ENCODE results near the gene IL17RD.

- TF ChIP-seq EZH2phosphoT487 (IDR thresholded peaks at IDR 0.05; ENCODE audit: insufficient read depth, low read depth) (no peak), EZH2 (IDR thresholded peaks at IDR 0.05; ENCODE audit: insufficient read depth, poor library complexity, severe bottlenecking) (no peak)
Measured at GRCh38 chr3:57080171-57080570, 85.0 kb downstream of the IL17RD start.

All from GM23248 (cell line).